ENCODE results near the gene PLCG1.

GRCh38 chr20:41167481-41168253 lies 30.3 kb downstream of the PLCG1 start:
- TF ChIP-seq, protein P1, sequence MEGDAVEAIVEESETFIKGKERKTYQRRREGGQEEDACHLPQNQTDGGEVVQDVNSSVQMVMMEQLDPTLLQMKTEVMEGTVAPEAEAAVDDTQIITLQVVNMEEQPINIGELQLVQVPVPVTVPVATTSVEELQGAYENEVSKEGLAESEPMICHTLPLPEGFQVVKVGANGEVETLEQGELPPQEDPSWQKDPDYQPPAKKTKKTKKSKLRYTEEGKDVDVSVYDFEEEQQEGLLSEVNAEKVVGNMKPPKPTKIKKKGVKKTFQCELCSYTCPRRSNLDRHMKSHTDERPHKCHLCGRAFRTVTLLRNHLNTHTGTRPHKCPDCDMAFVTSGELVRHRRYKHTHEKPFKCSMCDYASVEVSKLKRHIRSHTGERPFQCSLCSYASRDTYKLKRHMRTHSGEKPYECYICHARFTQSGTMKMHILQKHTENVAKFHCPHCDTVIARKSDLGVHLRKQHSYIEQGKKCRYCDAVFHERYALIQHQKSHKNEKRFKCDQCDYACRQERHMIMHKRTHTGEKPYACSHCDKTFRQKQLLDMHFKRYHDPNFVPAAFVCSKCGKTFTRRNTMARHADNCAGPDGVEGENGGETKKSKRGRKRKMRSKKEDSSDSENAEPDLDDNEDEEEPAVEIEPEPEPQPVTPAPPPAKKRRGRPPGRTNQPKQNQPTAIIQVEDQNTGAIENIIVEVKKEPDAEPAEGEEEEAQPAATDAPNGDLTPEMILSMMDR (IDR thresholded peaks at IDR 0.05) = no peak
- TF ChIP-seq POLR2A (IDR thresholded peaks at IDR 0.05) = no peak

Measured in adrenal gland (tissue), 5 donors.